ENCODE data around the gene CD48.
A peak's percentile ranks its signal among the peaks of the same experiment; 100 is the strongest.

CD48 gene

GRCh38 chr1:160651433-160652064 is 60.1 kb downstream of the CD48 start:
- DNase-seq (ENCODE audit: low read depth): no peak

- DNase-seq (ENCODE audit: low read depth): no peak
Observed at GRCh38 chr1:160647329-160647720, 64.3 kb downstream of the CD48 start.

GRCh38 chr1:160646711-160647328 is 64.8 kb downstream of the CD48 start, which contains the start of gene SLAMF1:
Gene SLAMF1 (minus strand): TSS chr1:160647044. CDS start chr1:160646945, 99 bp downstream.
- peak; percentile 13 for DNase-seq (ENCODE audit: low read depth)

GRCh38 chr1:160646180-160646579 is 65.4 kb downstream of the CD48 start:
- DNase-seq (ENCODE audit: low read depth): no peak

GRCh38 chr1:160645386-160646130 is 66.1 kb downstream of the CD48 start:
- no peak for DNase-seq (ENCODE audit: low read depth)

GRCh38 chr1:160644399-160644798 is 67.2 kb downstream of the CD48 start:
- no peak for DNase-seq (ENCODE audit: low read depth)

- no peak for DNase-seq (ENCODE audit: low read depth)
Observed at GRCh38 chr1:160643138-160643537, 68.5 kb downstream of the CD48 start.

- no peak for DNase-seq (ENCODE audit: low read depth)
Observed at GRCh38 chr1:160642281-160642644, 69.4 kb downstream of the CD48 start.

GRCh38 chr1:160641323-160642280 is 70.0 kb downstream of the CD48 start:
- no peak for DNase-seq (ENCODE audit: low read depth)

- no peak for DNase-seq (ENCODE audit: low read depth)
Observed at GRCh38 chr1:160640359-160641123, 71.1 kb downstream of the CD48 start.

- no peak for DNase-seq (ENCODE audit: low read depth)
Observed at GRCh38 chr1:160639652-160640051, 72.0 kb downstream of the CD48 start.

GRCh38 chr1:160638926-160639325 is 72.7 kb downstream of the CD48 start:
- no peak for DNase-seq (ENCODE audit: low read depth)

GRCh38 chr1:160638540-160638857 is 73.1 kb downstream of the CD48 start:
- DNase-seq (ENCODE audit: low read depth): no peak

GRCh38 chr1:160637821-160638539 is 73.6 kb downstream of the CD48 start:
- peak; percentile 32 for DNase-seq (ENCODE audit: low read depth)

GRCh38 chr1:160637065-160637464 is 74.6 kb downstream of the CD48 start:
- no peak for DNase-seq (ENCODE audit: low read depth)

- no peak for DNase-seq (ENCODE audit: low read depth)
Observed at GRCh38 chr1:160636547-160636946, 75.1 kb downstream of the CD48 start.

GRCh38 chr1:160636076-160636475 is 75.5 kb downstream of the CD48 start:
- DNase-seq (ENCODE audit: low read depth): no peak

- DNase-seq (ENCODE audit: low read depth): no peak
Observed at GRCh38 chr1:160634543-160635491, 76.8 kb downstream of the CD48 start.

- no peak for DNase-seq (ENCODE audit: low read depth)
Observed at GRCh38 chr1:160633330-160633903, 78.2 kb downstream of the CD48 start.

Data from activated T-helper 1 cell treated with Interleukin-2 at 50 U/mL for 16 hours (primary cell).